BLaER1 (cell line): ENCODE results near the gene PDRG1.

Experiments used
- H3K27ac ChIP-seq: shearing (Covaris generic); formaldehyde crosslinking; 2 replicates; pipeline ENCODE4 v1.8.1; 2022
- H3K27me3 ChIP-seq: shearing (Covaris generic); formaldehyde crosslinking; 2 replicates; pipeline ENCODE4 v1.8.1; 2022
- H3K36me3 ChIP-seq: shearing (Covaris generic); formaldehyde crosslinking; 2 replicates; pipeline ENCODE4 v1.8.1; 2022
- H3K4me1 ChIP-seq: shearing (Covaris generic); formaldehyde crosslinking; 2 replicates; pipeline ENCODE4 v1.8.1; 2022
- H3K4me2 ChIP-seq: shearing (Covaris generic); formaldehyde crosslinking; 2 replicates; pipeline ENCODE4 v1.8.1; 2022
- H3K4me3 ChIP-seq: shearing (Covaris generic); formaldehyde crosslinking; 2 replicates; pipeline ENCODE4 v1.8.1; 2022
- H3K9ac ChIP-seq: shearing (Covaris generic); formaldehyde crosslinking; 2 replicates; pipeline ENCODE4 v1.8.1; 2022
- H3K9me3 ChIP-seq: shearing (Covaris generic); formaldehyde crosslinking; 2 replicates; pipeline ENCODE4 v1.8.1; 2022
- H4K20me1 ChIP-seq: shearing (Covaris generic); formaldehyde crosslinking; 2 replicates; pipeline ENCODE4 v1.8.1; 2022
- Cebpa-rat ChIP-seq: shearing (Covaris generic); IDR thresholded peaks from 2 replicates; pipeline ENCODE4 v1.8.1; 2022

The PDRG1 gene

DNA sequence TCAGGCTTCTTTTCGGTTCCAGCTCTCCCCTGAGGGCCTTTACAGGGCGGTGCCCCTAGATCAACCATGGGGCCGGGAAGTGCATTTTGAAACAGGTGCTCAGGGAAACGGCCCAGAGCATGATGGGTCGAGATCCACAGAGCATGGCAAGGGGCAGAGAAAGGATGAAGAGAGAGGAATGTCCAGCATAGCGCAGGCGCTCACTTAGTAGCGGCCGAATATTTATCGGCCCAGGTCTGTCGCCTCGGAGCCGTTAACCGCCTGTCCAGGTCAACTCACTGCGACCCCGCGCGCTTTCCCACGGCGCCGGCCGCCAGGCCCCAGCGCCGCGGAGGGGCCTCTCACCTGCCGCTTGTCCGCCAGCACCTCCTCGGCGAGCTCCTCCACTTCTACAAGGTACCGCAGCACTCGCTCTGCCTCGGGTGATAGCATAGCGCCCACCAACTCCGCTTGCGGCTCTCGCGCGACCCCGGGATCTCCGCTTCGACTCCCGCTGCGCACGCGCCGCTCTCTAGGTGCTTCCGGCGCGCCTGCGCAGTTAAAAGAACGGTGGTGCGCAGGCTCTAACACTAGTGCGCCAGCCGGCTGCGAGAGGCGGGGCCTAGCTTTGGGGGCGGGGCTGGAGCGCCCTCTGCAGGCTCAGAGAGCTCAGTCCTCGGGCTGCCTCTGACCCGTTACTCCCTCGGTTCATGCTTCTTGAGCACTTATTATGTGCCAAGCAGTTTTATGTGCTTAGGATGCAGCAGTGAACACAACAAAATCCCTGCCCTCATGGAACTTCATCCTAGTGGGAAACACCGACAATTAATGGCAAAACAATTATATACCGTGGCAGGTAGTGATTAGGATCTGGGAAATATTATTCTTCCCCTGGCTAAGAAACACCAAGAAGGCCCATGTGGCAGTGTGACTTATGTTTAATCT, at the start of gene PDRG1:
TSS of gene PDRG1 (minus strand) at position 517 of the 924 bp plus-strand sequence. CDS start at position 432, 85 bp downstream.
- peaks cover 37% of the 10 kb centered on the region for H3K36me3 ChIP-seq
- H4K20me1 ChIP-seq = peaks cover 48% of the 10 kb centered on the region
- H3K4me2 ChIP-seq = peak within 1 kb of the TSS; percentile 95
- H3K9me3 ChIP-seq = peaks cover 14% of the 10 kb centered on the region
- H3K4me3 ChIP-seq = peak within 1 kb of the TSS; percentile 93
- no peak for TF ChIP-seq Cebpa-rat
- H3K4me1 ChIP-seq = peaks cover 25% of the 10 kb centered on the region
- H3K9ac ChIP-seq = peak within 1 kb of the TSS; percentile 96
- peak within 1 kb of the TSS; percentile 93 for H3K27ac ChIP-seq
- H3K27me3 ChIP-seq = no peaks in the 10 kb centered on the region

DNA sequence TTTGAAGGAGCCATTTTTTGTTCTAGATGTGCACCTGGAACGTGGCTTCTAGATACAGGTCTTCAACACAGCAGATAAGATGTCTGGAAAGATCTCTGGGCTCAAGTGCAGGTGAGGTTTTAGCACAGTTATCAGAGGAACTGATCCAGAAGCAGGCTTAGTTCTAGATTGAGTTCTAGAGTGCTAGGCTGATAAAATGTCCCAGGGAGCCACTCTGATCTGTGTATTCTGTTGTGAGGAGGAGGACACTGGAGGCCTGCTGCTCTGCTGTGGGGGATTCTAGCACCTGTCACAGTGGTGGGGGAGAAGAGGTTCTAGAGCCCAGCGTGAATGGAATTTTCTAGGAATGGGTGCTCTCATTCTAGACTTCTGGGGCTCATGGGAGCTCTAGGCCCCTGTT, 46.4 kb upstream of the PDRG1 start:
- Histone ChIP-seq H3K27ac (no peak overlapping the region), H3K27me3 (peaks cover 14% of the 10 kb centered on the region)
- TF ChIP-seq Cebpa-rat = no peak

DNA sequence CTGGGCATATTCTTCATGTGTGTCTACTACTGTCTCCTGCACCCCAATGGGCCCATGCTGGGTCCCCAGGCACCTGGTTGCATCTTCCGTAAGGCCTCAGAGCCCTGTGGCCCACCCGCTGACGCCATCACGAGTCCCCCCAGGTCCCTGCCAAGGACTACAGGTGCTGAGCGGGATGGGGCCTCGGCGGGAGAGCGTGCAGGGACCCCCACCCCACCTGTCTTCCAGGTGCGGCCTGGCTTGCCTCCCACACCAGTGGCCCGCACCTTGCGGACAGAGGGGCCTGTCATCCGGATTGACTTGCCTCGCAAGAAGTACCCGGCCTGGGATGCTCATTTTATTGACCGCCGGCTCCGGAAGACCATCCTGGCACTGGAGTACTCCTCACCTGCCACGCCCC, 45.1 kb upstream of the PDRG1 start:
- H3K36me3 ChIP-seq = no peaks in the 10 kb centered on the region
- no peak for TF ChIP-seq Cebpa-rat
- H3K27me3 ChIP-seq = peaks cover 14% of the 10 kb centered on the region

More for the DNA sequence above, 46.4 kb upstream of the PDRG1 start:
- no peak overlapping the region for H3K4me3 ChIP-seq
- no peak overlapping the region for H3K9ac ChIP-seq
- H3K36me3 ChIP-seq = no peaks in the 10 kb centered on the region
- no peak overlapping the region for H3K4me2 ChIP-seq
- no peaks in the 10 kb centered on the region for H4K20me1 ChIP-seq
- peaks cover 31% of the 10 kb centered on the region for H3K4me1 ChIP-seq
- no peaks in the 10 kb centered on the region for H3K9me3 ChIP-seq

DNA sequence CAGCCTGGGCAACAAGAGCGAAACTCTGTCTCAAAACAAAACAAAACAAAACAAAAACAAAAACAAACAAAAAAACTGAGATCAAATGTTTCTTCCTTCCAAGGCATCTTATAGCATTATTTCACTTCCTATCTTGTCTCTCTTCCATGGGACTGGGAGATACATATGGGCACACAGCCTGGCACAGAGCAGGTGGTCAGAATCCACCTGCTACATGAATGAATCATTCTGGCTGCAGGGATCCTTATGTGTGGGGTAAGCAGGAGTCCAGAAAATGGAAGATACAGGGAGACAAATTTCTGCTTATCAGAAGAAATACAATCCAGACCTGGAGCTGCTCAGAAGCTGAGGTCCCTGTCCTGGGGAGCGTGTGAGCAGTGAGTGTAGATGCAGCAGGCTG, 40.2 kb upstream of the PDRG1 start:
- Histone ChIP-seq H3K27me3 (peaks cover 14% of the 10 kb centered on the region), H3K4me2 (no peak overlapping the region)
- no peak for TF ChIP-seq Cebpa-rat

More for the DNA sequence above, 45.1 kb upstream of the PDRG1 start:
- peaks cover 31% of the 10 kb centered on the region for H3K4me1 ChIP-seq
- H4K20me1 ChIP-seq = no peaks in the 10 kb centered on the region
- H3K9me3 ChIP-seq = no peaks in the 10 kb centered on the region
- H3K27ac ChIP-seq = no peak overlapping the region
- H3K4me2 ChIP-seq = no peak overlapping the region
- no peak overlapping the region for H3K9ac ChIP-seq
- H3K4me3 ChIP-seq = no peak overlapping the region

DNA sequence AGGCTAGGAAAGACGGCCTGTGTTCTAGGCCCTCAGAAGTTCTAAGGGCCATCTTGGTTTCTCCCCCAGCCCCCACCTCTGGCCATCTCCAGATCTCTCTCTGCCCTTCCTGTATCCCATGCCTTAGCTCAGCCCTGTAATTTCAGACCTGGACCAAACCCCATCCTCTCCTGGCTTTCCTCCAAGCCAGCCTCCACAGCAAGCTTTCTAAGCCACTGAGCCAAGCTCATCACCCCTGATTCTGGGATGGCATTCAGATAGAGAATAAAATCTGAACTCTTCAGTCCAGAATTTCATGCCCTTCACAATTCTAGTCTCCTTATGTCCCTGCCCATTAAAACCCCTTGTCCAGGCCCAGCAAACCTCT, 39.5 kb upstream of the PDRG1 start:
- H3K4me1 ChIP-seq = peaks cover 28% of the 10 kb centered on the region
- no peaks in the 10 kb centered on the region for H3K36me3 ChIP-seq
- H3K4me2 ChIP-seq = no peak overlapping the region
- no peaks in the 10 kb centered on the region for H4K20me1 ChIP-seq
- H3K27ac ChIP-seq = no peak overlapping the region
- peaks cover 14% of the 10 kb centered on the region for H3K27me3 ChIP-seq
- H3K4me3 ChIP-seq = no peak overlapping the region
- no peak for TF ChIP-seq Cebpa-rat
- H3K9me3 ChIP-seq = no peaks in the 10 kb centered on the region
- no peak overlapping the region for H3K9ac ChIP-seq

More for the DNA sequence above, 40.2 kb upstream of the PDRG1 start:
- H3K36me3 ChIP-seq = no peaks in the 10 kb centered on the region
- H3K27ac ChIP-seq = no peak overlapping the region
- no peak overlapping the region for H3K9ac ChIP-seq
- peaks cover 28% of the 10 kb centered on the region for H3K4me1 ChIP-seq
- H4K20me1 ChIP-seq = no peaks in the 10 kb centered on the region
- H3K9me3 ChIP-seq = no peaks in the 10 kb centered on the region
- H3K4me3 ChIP-seq = no peak overlapping the region

DNA sequence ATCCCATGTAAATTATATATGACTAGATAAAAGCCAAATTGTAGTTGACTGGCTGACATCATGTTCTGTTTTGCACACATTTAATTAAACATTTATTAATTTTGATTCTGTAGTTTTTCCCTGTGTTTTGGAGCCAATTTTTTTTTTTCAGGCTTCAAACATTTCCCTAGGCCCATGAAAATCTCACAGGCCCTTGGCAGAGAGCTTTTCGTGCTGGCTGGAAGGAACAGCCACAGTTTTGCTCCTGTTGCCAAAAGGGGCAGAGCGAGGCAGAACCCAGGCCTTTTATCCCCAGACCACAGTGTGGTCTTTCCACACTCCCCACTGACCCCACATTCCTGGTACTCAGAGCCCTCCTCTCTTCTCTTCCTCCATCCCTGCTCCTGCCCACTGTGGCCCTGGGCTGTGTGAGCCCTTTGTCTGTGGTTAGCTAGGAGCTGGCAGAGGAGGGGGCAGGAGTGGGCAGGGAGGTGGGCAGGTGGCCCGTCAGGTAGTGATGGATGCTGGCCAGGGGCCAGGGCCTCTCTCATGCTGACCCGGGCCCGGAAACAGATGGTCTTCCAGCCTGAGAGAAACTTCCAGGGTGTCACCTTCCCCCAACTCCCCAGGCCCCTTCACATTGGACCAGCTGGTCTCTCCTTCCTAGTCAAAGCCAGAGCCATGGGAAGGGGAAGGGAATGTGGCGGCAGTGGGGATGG, 38.9 kb upstream of the PDRG1 start:
- Histone ChIP-seq H3K4me2 (no peak overlapping the region), H3K4me1 (peaks cover 28% of the 10 kb centered on the region), H3K27ac (no peak overlapping the region), H3K4me3 (no peak overlapping the region), H4K20me1 (no peaks in the 10 kb centered on the region), H3K9ac (no peak overlapping the region), H3K27me3 (peaks cover 14% of the 10 kb centered on the region), H3K36me3 (no peaks in the 10 kb centered on the region), H3K9me3 (no peaks in the 10 kb centered on the region)
- no peak for TF ChIP-seq Cebpa-rat

DNA sequence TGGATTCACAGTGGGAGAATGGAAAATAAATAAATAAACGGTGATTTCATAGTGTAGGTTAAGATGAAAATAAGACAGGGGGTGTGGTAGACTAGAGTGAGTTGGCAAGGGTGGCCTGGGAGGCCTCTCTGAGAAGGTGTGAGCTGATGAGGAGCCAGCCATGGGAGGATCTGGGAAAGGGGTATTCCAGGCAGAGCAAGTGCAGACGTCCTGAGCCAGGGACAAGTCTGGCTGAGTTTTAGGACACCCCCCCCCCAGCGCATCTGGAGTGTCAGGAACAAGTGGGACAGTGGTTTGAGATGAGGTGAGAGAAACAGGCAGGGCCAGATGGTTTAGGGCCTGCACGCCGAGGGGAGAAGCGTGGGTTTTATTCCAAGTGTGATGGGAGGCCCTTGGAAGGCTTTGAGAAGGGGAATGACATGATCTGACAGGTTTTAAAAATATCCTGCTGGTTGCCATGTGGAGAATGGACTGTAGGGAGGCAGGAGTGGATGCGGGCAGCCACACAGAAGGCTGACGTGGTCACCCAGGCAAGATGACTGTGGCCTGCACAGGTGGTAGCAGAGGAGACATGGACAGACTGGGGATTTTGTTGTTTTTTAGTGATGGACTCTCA, 37.3 kb upstream of the PDRG1 start:
- Histone ChIP-seq H3K4me1 (peaks cover 24% of the 10 kb centered on the region), H4K20me1 (no peaks in the 10 kb centered on the region), H3K27me3 (peaks cover 4% of the 10 kb centered on the region), H3K36me3 (no peaks in the 10 kb centered on the region), H3K27ac (no peak overlapping the region), H3K9ac (no peak overlapping the region), H3K9me3 (no peaks in the 10 kb centered on the region), H3K4me3 (no peak overlapping the region), H3K4me2 (no peak overlapping the region)
- no peak for TF ChIP-seq Cebpa-rat

DNA sequence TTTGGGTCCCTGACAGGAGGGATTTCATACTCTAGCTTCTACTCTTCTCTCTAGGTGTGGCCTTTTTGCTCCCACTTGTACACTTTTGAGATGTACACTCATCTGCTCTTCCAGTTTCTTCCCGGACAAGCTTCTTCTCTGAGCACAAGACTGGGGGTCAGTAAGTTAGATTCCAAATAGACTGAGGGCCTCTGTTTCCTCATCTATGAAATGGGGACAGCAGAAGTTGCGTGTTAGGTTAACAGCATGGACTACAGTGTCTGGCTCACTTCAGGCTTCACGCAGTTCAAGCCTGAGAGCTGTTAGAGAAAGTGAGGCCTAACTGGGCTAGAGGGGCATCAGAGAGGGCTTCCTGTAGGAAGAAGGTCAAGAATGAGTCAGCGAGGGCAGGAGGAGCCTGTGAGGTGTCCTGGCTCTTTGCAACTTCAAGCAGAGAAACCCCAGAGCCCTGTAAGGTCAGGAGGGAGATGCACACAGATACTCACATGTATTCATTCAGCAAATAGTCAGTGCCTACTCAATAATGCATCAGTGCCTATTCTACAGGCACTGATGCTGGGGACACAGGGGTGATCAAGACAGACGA, 36.7 kb upstream of the PDRG1 start:
- no peaks in the 10 kb centered on the region for H3K9me3 ChIP-seq
- no peaks in the 10 kb centered on the region for H3K36me3 ChIP-seq
- H3K27me3 ChIP-seq = no peaks in the 10 kb centered on the region
- H3K27ac ChIP-seq = no peak overlapping the region
- TF ChIP-seq Cebpa-rat = no peak
- H3K4me1 ChIP-seq = peaks cover 21% of the 10 kb centered on the region
- H3K4me2 ChIP-seq = no peak overlapping the region
- H4K20me1 ChIP-seq = no peaks in the 10 kb centered on the region
- H3K9ac ChIP-seq = no peak overlapping the region
- no peak overlapping the region for H3K4me3 ChIP-seq

DNA sequence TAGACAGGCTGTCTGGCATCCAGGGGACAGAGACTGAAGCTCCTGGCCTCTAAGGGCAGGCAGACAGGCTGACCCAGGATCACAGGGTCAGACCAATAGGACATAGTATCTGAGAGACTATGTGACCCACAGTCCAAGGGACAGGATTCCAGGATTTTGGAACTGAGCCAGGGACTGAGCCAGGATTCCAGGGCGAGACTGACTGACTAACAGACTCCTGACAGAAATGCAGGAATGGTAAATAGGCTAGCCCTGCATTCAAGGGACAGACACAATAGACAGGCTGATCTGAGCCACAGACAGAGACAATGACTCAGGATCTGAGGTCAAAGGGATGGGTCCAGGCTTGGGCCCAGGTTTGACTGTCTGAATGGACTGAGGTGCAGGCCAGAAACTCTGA, 35.9 kb upstream of the PDRG1 start:
- no peaks in the 10 kb centered on the region for H3K27me3 ChIP-seq
- no peak for TF ChIP-seq Cebpa-rat
- H3K9me3 ChIP-seq = no peaks in the 10 kb centered on the region
- H3K36me3 ChIP-seq = no peaks in the 10 kb centered on the region
- H3K4me3 ChIP-seq = no peak overlapping the region
- H3K4me1 ChIP-seq = peaks cover 23% of the 10 kb centered on the region
- no peak overlapping the region for H3K9ac ChIP-seq
- no peak overlapping the region for H3K4me2 ChIP-seq
- H3K27ac ChIP-seq = no peak overlapping the region
- H4K20me1 ChIP-seq = no peaks in the 10 kb centered on the region
